Activated CD4-positive, alpha-beta T cell treated with anti-CD3 and anti-CD28 coated beads, Interleukin-2, amount 50 U/mL, for 16 hours (primary cell): ENCODE data around the gene CHRNB1.

Source experiments
- DNase-seq: peaks from one replicate; pipeline ENCODE4 v3.0.0-alpha.2; 2020

CHRNB1 gene

DNA sequence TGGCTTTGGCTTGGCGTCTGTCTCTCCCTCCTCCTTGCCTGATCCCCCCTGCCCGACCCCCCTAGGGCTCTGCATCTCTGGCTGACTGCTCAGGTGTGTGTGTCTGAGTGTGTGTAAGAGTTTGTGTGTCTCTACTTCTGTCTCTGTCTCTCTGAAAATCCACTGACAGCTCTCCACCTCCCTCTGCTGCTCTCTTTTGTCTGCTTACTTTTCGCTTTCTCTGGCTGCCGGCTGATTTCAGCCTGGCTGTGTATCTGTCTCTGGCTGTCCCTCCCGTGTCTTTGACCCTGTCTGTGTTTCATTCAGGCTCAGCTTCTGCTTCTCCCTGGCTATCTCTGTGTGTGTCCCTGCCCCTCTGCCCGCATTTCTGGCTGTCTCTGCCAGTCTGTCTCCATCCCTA, 28.5 kb upstream of the CHRNB1 start:
- DNase-seq = no peak

DNA sequence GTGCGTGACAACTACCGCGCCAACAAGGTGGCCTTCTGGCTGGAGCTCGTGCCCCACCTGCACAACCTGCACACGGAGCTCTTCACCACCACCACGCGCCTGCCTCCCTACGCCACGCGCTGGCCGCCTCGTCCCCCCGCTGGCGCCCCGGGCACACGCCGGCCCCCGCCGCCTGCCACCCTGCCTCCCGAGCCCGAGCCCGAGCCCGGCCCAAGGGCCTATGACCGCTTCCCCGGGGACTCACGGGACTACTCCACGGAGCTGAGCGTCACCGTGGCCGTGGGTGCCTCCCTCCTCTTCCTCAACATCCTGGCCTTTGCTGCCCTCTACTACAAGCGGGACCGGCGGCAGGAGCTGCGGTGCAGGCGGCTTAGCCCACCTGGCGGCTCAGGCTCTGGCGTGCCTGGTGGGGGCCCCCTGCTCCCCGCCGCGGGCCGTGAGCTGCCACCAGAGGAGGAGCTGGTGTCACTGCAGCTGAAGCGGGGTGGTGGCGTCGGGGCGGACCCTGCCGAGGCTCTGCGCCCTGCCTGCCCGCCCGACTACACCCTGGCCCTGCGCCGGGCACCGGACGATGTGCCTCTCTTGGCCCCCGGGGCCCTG, 27.7 kb upstream of the CHRNB1 start:
- no peak for DNase-seq

DNA sequence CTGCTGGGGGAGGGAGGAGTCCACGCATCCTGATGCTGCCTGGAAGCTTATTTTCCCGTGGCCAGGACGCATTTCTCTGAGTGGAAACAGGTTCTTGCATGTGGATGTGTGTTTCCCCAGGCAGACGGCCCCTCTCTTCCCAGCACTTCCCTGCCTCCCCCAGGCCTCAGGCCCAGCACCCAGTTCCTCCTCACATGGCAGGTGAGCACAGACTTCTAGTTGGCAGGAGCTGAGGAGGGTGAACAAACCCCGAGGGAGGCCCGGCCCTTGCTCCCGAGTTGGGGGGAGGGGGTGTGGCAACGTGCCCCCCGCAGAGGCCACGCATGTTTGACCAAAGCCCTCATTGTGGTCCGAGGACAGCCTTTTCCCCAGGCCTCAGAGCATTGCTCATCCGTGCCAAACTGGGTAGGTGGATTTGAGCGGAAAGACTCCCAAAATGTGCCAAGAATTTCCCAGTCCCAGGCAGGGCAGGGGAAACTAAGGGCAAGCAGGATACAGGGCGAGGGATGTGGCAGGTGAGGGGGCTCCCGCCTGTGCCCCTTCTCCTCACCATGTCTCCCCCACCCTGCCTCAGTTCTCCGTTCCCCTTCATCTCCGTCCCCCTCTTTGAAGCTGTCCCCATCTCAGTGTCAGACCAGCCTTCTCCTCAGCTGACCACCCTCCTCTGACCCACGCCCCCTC, 26.2 kb upstream of the CHRNB1 start:
- no peak for DNase-seq

DNA sequence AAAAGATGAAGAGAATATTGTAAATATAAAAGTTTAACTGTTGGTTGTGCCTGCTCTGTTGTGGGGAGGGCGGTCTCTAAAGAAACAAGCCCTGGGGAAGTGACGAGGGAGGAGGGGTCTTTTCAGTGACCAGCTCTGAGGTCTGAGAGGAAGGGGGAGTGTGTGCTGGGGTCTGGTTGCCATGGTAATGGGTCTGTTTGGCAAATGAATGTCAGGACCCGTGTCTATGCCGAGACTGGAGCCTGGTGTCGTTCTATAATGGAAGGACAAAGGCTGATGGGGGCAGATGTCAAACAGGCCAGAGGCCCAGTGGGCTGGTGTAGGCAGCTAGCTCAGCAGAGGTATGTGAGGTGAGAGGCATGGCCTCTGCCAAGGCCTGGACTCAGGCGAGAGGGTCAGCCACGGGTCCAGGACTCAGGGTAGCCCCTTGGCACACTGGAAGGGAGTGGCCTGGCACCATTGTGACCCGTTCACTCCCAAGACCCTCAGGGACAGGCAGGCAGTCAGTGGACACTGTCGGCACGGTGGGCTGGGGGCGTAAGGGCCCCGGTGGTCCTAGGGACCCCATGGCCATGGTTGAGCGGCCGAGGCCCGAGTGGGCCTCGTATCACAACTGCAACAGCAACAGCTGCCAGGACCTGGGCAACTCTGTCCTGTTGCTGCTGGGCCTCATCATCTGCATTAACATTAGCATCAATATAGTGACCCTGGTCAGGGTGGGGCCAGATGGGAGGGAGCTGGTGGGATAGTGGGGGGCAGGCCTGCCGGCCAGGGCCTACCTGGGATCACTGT, 24.8 kb upstream of the CHRNB1 start, which contains the start of gene SPEM1:
SPEM1 (plus strand) TSS at position 506 of the 792 bp plus-strand sequence; CDS start at position 567, 61 bp downstream.
- no peak for DNase-seq

DNA sequence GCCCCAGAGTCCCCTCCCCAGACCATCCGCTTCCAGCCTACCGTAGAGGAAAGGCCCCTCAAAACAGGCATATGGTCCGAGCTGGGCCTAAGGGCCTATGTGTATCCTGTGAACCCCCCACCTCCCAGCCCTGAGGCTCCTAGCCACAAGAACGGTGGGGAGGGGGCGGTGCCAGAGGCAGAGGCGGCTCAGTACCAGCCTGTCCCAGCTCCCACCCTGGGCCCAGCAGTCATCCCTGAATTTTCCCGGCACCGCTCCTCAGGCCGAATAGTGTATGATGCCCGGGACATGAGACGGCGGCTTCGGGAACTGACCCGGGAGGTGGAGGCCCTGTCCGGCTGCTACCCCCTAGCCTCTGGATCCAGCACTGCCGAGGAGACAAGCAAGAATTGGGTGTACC, 23.7 kb upstream of the CHRNB1 start:
- no peak for DNase-seq

DNA sequence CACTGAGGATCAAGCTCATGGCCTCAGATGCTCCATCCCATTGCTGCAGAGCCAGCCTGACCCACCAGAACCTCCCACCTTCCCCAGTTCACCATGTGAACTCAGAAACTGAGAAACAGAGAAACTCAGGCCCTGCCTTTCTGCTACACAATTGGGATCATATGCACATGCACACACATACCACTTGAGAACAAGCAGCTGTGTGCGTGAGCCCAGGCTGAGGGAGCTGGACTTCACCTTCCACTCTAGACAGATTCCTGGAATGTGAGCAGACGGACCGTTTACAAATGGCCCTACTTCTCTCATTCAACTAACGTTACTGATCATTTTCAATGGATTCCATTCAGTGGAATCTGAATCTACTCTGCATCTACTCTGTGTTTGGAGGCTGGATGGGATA, 21.2 kb upstream of the CHRNB1 start:
- DNase-seq = no peak

DNA sequence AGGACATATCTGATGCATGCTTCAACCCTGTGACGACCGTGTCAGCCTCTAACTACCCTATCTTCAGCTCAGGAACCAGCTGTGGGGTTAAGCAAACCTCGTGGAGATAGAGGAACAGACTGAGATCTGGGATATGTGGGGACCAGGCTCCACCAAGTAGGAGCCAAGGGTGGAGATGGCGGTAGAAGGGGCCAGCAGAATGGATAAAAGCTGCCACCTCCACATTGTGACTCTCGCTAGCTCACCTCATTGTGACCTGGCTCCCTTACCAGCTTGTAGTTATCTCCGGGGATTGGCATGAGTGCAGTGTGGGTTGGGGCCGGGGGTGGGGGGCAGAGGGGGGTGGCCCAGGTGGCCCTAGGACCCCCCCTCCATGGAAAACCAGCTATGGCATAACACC, 19.5 kb upstream of the CHRNB1 start, which contains the start of gene SPEM2:
SPEM2 (plus strand) TSS at position 301 of the 400 bp plus-strand sequence; CDS start at position 374, 73 bp downstream.
- no peak for DNase-seq

DNA sequence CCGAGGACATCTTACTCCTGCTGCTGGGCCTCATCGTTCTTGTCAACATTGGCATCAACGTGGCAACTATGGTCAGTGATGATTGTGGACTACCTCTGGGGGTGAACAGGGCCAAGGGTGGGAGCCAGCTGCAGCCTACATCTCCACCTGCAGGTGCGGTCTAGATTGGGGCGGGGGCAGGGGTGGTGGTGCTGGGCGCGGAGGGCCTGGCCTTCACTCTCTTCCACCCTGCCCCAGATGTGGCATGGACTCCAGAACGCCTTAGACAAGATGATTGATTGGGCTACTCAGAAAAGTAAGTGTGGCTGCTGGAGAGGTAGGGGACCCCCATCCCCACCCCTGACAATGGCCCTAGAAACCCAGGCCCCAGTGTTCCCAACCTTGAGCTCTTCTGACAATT, 19.1 kb upstream of the CHRNB1 start:
- DNase-seq = no peak

DNA sequence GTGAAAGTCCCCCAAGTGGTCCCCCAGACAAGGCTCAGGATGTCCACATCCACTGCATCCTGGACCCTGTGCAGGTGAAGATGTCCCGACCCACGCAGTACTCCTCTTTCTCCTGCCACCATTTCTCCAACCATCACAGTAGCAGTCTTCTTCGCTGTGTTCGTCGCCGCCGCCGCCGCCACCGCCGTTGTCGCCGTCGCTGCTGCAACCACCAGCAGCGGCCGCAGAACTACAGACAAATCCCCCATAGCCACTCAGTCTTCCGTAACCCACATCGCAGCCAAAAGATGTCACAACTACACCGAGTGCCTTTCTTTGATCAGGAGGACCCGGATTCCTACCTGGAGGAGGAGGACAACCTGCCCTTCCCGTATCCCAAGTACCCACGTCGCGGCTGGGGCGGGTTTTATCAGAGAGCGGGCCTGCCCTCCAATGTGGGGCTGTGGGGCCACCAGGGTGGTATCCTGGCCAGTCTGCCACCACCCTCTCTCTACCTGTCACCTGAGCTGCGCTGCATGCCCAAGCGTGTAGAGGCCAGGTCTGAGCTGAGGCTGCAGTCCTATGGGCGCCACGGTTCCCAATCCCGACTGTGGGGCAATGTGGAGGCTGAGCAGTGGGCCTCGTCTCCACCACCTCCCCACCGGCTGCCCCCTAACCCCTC, 18.5 kb upstream of the CHRNB1 start:
- no peak for DNase-seq

DNA sequence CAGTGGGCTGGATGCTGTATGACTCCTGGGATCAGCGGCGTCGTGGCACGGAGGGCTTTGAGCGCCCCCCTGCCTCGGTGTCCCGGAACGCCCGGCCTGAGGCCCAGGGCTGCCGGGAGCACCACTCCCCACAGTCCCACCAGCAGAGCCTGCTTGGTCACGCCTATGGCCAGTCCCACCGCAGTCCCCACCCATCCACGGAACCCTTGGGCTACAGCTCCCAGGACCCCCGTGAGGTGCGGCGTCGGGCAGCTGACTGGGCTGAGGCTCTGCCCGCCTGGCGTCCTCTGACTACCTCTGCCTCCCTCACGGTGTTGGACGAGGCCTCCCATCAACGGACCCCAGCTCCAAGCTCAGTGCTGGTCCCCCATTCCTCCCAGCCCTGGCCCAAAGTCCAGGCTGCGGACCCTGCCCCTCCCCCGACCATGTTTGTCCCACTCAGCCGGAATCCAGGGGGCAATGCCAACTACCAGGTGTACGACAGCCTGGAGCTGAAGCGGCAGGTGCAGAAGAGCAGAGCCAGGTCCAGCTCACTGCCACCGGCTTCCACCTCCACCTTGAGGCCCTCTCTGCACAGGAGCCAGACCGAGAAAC, 17.9 kb upstream of the CHRNB1 start:
- DNase-seq = no peak

DNA sequence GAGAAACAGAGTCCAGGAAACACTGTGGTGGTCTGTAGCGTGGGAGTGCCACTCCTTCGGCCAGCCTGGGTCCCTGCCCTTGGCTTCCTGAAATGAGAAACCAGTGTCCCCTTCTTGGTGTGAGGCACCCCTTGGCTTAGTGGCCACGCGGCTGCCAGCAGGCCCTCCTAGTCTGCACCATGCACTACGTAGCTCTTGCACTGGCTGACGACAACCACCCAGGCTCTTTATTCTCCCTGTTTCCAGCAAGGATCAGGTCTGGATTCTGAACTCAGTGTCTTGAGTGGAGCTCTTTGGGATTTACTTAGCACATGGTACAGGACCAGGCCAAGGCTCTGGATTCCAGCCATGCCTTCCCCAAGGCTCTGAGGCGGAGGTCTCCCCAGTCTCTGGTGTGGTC, 17.3 kb upstream of the CHRNB1 start:
- DNase-seq = no peak

DNA sequence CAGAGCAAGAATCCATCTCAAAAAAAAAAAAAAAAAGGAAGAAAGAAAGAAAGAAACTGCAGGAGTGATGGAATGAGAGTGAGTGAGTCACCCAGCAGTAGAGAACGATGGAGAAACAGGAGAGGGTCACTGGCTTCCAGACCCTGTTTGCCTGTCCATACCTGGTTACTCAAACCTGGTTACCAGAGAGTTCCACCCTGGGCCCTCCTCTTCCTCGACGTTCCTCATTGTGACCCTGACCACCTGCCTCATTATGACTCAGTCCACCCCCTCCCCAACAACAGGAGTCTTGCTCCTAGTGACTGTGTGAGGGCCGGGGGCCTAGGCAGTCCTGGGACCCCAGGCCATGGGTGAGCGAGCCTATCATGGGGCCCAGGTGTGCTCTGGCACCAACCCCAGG, 16.3 kb upstream of the CHRNB1 start, which contains the start of gene SPEM3:
SPEM3 (plus strand) TSS at position 301 of the 400 bp plus-strand sequence; CDS start at position 347, 46 bp downstream.
- DNase-seq = no peak

DNA sequence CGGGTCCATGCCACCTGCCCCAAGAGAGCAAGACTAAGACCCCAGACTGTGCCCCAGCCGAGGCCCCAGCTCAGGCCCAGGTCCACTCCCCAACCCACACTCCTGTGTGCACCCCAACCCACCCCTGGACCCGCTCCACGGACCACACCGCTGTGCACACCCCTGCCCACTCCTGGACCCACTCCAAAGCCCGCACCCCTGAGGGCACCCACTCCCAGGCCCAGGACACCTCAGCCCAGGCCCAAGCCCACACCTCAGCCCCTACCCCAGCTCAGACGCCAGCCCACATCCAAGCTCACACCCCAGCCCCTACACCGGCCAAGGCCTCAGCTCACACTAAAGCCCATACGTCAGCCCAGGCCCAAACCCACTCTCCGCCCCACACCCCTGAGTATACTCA, 15.1 kb upstream of the CHRNB1 start:
- DNase-seq = no peak

DNA sequence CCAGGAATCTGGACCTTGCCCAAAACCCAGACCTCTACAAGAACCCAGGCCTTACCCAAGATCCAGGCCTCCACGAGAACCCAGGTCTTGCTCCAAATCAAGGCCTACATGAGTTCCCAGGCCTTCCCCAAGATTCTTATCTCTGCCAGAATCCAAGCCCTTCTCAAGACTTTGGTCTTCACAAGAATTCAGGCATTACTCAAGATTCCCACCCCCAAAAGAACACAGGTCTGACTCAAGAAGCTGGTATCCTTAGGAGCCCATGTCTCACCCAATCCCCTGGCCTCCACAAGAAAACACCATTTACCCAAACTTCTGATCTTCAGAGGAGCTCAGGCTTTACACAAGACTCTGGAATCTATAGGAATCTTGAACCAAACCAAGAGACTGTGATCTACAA, 13.6 kb upstream of the CHRNB1 start:
- no peak for DNase-seq

DNA sequence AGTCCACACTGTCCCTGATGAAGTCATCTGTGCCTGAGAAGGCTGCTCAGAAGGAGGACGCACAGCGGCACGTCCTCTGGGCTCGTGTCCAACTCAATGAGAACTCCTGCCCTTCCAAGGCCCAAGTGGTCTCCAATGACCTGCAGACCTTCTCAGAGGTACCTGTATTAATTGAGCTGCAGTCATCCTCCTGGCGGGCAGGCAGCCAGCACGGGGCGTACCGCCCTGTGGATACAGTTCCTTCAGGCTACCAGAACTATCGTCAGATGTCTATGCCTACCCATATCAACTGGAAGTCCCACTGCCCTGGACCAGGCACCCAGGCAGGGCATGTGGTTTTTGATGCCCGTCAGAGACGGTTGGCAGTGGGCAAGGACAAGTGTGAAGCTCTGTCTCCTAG, 12.6 kb upstream of the CHRNB1 start:
- DNase-seq = no peak

DNA sequence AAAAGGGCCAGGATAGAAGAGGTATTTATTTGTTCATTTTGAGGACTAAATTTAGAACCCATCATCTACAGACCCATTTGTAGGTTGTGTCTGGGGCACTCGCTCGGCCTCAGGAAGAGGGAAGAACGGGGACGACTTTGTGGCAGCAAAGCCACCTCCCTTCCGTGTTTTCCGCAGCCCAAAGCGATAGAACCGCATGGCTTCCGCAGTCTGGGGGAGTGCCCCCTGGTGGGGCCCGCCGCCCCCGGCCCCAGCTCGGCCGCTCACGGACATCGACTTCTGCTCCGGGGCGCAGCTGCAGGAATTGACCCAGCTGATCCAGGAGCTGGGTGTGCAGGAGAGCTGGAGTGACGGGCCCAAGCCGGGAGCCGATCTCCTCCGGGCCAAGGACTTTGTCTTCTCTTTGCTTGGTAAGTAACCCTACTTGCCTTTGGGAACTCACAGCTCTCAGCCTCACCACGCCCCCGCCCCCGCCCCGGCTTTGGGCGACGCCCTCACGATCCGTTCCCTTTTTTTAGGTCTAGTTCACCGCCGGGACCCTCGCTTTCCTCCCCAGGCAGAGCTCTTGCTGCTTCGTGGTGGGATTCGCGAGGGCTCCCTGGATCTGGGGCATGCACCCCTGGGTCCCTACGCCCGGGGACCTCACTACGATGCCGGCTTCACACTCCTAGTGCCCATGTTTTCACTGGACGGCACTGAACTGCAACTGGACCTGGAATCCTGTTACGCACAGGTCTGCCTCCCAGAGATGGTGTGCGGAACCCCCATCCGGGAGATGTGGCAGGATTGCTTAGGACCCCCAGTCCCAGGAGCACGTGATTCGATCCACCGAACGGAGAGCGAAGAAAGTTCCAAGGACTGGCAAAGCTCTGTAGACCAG, 8.9 kb upstream of the CHRNB1 start:
- DNase-seq = peak; percentile 65

DNA sequence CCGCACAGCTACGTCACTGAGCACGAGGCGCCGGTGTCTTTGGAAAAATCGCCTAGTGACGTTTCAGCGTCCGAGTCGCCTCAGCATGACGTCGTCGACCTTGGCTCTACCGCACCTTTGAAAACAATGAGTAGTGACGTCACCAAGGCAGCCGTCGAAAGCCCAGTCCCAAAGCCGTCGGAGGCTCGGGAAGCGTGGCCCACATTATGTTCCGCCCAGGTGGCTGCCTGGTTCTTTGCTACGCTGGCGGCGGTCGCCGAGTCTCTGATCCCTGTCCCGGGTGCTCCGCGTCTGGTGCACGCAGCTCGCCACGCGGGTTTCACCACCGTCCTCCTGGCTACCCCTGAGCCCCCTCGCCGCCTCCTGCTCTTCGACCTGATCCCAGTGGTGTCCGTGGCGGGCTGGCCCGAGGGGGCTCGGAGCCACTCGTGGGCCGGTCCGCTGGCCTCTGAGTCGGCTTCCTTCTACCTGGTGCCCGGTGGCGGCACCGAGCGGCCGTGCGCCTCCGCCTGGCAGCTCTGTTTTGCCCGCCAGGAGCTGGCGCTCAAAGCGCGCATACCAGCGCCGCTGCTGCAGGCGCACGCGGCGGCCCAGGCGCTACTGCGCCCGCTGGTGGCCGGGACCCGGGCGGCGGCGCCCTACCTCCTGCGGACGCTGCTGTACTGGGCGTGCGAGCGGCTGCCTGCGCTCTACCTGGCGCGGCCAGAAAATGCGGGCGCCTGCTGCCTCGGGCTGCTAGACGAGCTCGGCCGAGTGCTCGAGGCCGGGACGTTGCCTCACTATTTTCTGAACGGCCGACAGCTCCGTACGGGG, 8.1 kb upstream of the CHRNB1 start:
- DNase-seq = peak; percentile 88

DNA sequence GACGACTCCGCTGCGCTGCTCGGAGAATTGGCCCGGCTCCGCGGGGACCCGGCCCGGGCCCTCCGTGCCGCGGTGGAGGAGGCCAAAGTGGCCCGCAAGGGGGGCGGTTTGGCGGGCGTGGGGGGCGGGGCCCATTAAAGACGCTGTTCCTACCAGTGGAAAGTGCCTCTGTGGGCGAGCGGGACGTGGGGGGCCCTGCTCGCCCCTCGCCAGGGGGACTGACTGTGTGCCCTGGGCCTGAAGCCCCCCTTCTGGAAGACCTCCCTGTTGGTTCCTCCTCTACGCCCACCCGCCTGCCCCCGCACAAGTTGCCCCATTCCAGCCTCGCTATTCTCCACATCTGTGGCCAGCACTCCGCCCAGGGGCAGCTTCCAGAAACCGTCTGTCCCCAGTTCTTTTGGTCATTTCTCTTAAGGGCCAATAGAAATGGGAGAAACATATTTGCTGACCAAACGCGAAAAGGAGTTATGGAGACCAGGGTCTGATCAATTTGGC, 7.4 kb upstream of the CHRNB1 start:
- no peak for DNase-seq

DNA sequence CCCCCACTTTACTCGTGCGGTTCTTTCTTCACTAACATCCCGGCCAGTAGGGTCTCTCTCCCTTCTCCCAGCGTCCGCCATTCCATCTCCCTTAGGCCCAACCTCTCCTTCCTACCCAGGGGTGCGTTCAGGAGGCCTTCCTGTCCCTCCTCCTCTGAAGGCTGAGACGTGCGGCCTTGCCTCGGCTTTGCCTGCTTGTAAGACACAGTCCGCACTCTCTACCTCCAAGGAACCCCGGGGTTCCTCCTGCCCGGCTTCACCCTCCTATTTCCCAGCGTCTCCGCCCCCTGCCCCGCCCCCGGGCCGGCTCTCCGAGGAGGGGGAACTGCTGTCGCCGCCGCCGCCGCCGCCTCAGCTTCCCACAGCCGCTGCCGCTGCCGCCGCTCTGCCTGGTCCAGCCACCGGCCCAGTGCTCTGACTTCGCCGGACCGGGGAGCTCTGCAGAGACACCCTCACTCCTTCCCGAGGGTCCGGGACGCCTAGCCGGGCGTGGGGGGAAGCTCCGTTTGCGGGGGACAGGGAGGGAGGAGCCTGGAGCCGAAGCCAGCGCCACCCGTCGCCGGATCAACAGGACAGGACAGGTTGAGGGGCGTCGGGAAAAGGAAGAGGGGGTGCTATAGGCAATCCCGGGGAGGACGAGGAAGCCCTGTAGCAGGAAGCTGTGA, 6.8 kb upstream of the CHRNB1 start:
- DNase-seq = peak; percentile 51
